SK-N-MC (cell line): ENCODE measurements around the gene CAPN3.

ENCODE experiments used
- EZH2 ChIP-seq: fragments of 200-600 bp; sonication (generic); IDR thresholded peaks from one replicate; pipeline ENCODE4 v1.6.1; 2017; ENCODE audit warnings: antibody characterized with exemption
- POLR2AphosphoS5 ChIP-seq: IDR thresholded peaks from 2 replicates; pipeline ENCODE4 v1.6.1; 2012; ENCODE audit warnings: mild to moderate bottlenecking, low read depth, low read length, borderline replicate concordance

- no peak for TF ChIP-seq POLR2AphosphoS5
- no peak for TF ChIP-seq EZH2
Measured at GRCh38 chr15:42344763-42345162, 14.5 kb upstream of the CAPN3 start.
